ENCODE measurements around the gene TMA7. TPM values are rescaled to one million over a fixed set of nuclear protein-coding genes. Genes with fewer than 3 reads are reported as not detected.

The TMA7 gene
- total and polyA plus RNA-seq, 2 of the 13 experiments (the other 11 are each of a cell fraction or from before 2014, with no cell fraction given): 100 to 486 TPM

GRCh38 chr3:48416546-48416945, 23.5 kb upstream of the TMA7 start (continued):
- TF ChIP-seq GATAD2A (CRISPR knock-in tag; IDR thresholded peaks at IDR 0.05) (no peak), POLR2A (IDR thresholded peaks at IDR 0.05; ENCODE audit: insufficient read depth in 1 of 2, low read depth in 2 of 2, low read length in 2 of 2) (no peak)

GRCh38 chr3:48417529-48418108, 22.4 kb upstream of the TMA7 start:
- H3K27ac ChIP-seq (ENCODE audit: extremely low read length, insufficient read depth, low read length): no peak overlapping the region
- intact Hi-C loops (cut with micrococcal nuclease; ENCODE audit: unreplicated experiment) (no loop called here), in situ Hi-C loops (cut with HindIII; ENCODE audit: extremely low pct_ligation_motif_present, low pct_unique_long_range_greater_than_20kb) (no loop called here)
- no peaks in the 10 kb centered on the region for H3K9me3 ChIP-seq (ENCODE audit: low read length)
- H3K36me3 ChIP-seq (replicated peaks in 1 of 2; ENCODE audit: control insufficient read depth in 1 of 2, insufficient read depth in 2 of 2, low read length in 2 of 2): peaks cover 79 to 99% of the 10 kb centered on the region in 2 experiments
- FAIRE-seq: no peak
- no peak overlapping the region for H3K9ac ChIP-seq (ENCODE audit: insufficient read depth, low read depth, low read length)
- H3K4me3 ChIP-seq (replicated peaks in 1 of 3; ENCODE audit: insufficient read depth in 1 of 3, low read depth in 2 of 3, low read length in 3 of 3): no peak overlapping the region
- POLR2A ChIA-PET: interaction anchor here (11.1 kb wide), 1 partner anchor 13 kb away, joined by 130 read pairs; the partner anchor contains the start of gene PLXNB1
- peaks cover 13% of the 10 kb centered on the region for H3K79me2 ChIP-seq (ENCODE audit: insufficient read depth, low read length)
- no peaks in the 10 kb centered on the region for H3K27me3 ChIP-seq (ENCODE audit: control insufficient read depth in 1 of 2, insufficient read depth in 2 of 2, low read length in 2 of 2)
- TF ChIP-seq AGO2 (optimal IDR thresholded peaks at IDR 0.05; ENCODE audit: low read depth, low read length) (peak; percentile 93), POLR2G (IDR thresholded peaks at IDR 0.05; ENCODE audit: low read depth, low read length) (0 out of 2 replicates have a peak, but pooled peaks have one; percentile 35), ADNP (CRISPR knock-in tag; IDR thresholded peaks at IDR 0.05) (no peak), MXI1 (IDR thresholded peaks at IDR 0.05; ENCODE audit: borderline replicate concordance, low read depth, low read length) (no peak), RBFOX2 (IDR thresholded peaks at IDR 0.05; ENCODE audit: low read depth, low read length) (peak; percentile 77), HOXA7 (CRISPR knock-in tag; IDR thresholded peaks at IDR 0.05) (no peak), RBM39 (IDR thresholded peaks at IDR 0.05; ENCODE audit: low read depth, low read length, poor library complexity, severe bottlenecking) (peak; percentile 40)
- H2AFZ ChIP-seq (ENCODE audit: low read length): no peak overlapping the region
- no peak for DNase-seq (ENCODE audit: low spot score)
- H4K20me1 ChIP-seq (ENCODE audit: insufficient read depth, low read length): peaks cover 33% of the 10 kb centered on the region; the same call in 1 of the 2 replicates
- no peak overlapping the region for H3K4me2 ChIP-seq (ENCODE audit: low read depth, low read length)
- H3K4me1 ChIP-seq (ENCODE audit: insufficient read depth, low read length): peaks cover 8% of the 10 kb centered on the region
- CTCF ChIA-PET (ENCODE audit: low intra/inter-chr PET ratio, low total read pairs): interaction anchor here (0.9 kb wide), 1 partner anchor 16 kb away, joined by 3 read pairs; no protein-coding TSS in a partner anchor
- 80% methylated on average over 1 of the region's 14 CpGs for WGBS (ENCODE audit: low lambda C conversion rate)
- no TSS peak for BruUV-seq (replicated peaks)
- ATAC-seq: no peak
